Astrocyte (in vitro differentiated cells and primary cell): Measurements from ENCODE around the gene KCNQ1.

Experiments
- EZH2 ChIP-seq: IDR thresholded peaks from 2 replicates; pipeline ENCODE4 v1.6.1; 2012; ENCODE audit warnings: mild to moderate bottlenecking, low read length, inconsistent platforms; ENCODE audit not compliant: insufficient read depth
- TF ChIP-seq, protein P1 (sequence below): IDR thresholded peaks from 2 replicates; pipeline ENCODE4 v1.5.1; 2011; ENCODE audit warnings: low read depth, mild to moderate bottlenecking, inconsistent platforms, low read length, moderate library complexity; ENCODE audit not compliant: insufficient read depth

- TF ChIP-seq, protein P1, sequence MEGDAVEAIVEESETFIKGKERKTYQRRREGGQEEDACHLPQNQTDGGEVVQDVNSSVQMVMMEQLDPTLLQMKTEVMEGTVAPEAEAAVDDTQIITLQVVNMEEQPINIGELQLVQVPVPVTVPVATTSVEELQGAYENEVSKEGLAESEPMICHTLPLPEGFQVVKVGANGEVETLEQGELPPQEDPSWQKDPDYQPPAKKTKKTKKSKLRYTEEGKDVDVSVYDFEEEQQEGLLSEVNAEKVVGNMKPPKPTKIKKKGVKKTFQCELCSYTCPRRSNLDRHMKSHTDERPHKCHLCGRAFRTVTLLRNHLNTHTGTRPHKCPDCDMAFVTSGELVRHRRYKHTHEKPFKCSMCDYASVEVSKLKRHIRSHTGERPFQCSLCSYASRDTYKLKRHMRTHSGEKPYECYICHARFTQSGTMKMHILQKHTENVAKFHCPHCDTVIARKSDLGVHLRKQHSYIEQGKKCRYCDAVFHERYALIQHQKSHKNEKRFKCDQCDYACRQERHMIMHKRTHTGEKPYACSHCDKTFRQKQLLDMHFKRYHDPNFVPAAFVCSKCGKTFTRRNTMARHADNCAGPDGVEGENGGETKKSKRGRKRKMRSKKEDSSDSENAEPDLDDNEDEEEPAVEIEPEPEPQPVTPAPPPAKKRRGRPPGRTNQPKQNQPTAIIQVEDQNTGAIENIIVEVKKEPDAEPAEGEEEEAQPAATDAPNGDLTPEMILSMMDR, result no peak
- TF ChIP-seq EZH2, result no peak
Measured at GRCh38 chr11:2789791-2790567, 345.2 kb downstream of the KCNQ1 start.
